SK-N-SH (cell line): ENCODE measurements around the gene SPACA6.

Experiments used
- GABPA ChIP-seq: IDR thresholded peaks from 2 replicates; pipeline ENCODE4 v1.4.0; 2012; ENCODE audit warnings: low read depth, mild to moderate bottlenecking
- GATA2 ChIP-seq: sonication (generic); formaldehyde crosslinking; IDR thresholded peaks from 2 replicates; pipeline ENCODE4 v1.5.0; 2020; ENCODE audit warnings: mild to moderate bottlenecking, missing genetic modification reagents
- POLR2AphosphoS5 ChIP-seq: IDR thresholded peaks from 2 replicates; pipeline ENCODE4 v1.6.1; 2012; ENCODE audit warnings: low read depth, low read length
- RAD21 ChIP-seq: IDR thresholded peaks from 2 replicates; pipeline ENCODE4 v1.6.1; 2012; ENCODE audit warnings: mild to moderate bottlenecking, low read length
- SMC3 ChIP-seq: IDR thresholded peaks from 2 replicates; pipeline ENCODE4 v1.6.1; 2012; ENCODE audit warnings: low read depth, low read length, improper control_type of control experiment
- TF ChIP-seq, protein P1 (sequence below): fragments of 200-600 bp; sonication (generic); IDR thresholded peaks from 2 replicates; pipeline ENCODE4 v1.6.1; 2017; ENCODE audit warnings: antibody characterized with exemption, mild to moderate bottlenecking, moderate library complexity
- TF ChIP-seq, protein P2 (sequence below): fragments of 150-350 bp; IDR thresholded peaks from 2 replicates; pipeline ENCODE4 v1.6.1; 2016; ENCODE audit warnings: mild to moderate bottlenecking, low read depth, low read length
- TF ChIP-seq, protein P3 (sequence below): fragments of 150-350 bp; IDR thresholded peaks from 2 replicates; pipeline ENCODE4 v1.6.1; 2017; ENCODE audit warnings: antibody characterized with exemption, low read length, low read depth, borderline replicate concordance
- TF ChIP-seq, protein P4 (sequence below): IDR thresholded peaks from 2 replicates; pipeline ENCODE4 v1.4.0; 2012; ENCODE audit warnings: low read depth

DNA sequence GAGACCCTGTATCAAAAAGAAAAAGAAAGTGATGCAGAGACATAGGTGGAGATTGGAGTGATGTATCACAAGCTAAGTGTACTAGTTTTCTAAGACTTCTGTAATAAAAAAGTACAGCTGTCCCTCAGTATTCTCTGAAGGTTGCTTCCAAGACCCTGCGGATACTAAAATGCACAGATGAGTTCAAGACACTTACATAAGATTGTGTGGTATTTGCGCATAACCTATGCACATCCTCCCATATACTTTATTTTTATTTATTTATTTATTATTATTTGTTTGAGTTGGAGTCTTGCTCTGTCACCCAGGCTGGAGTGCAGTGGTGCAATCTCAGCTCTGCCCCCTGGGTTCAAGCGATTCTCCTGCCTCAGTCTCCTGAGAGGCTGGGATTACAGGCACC, 44.3 kb downstream of the SPACA6 start:
- TF ChIP-seq, protein P1, sequence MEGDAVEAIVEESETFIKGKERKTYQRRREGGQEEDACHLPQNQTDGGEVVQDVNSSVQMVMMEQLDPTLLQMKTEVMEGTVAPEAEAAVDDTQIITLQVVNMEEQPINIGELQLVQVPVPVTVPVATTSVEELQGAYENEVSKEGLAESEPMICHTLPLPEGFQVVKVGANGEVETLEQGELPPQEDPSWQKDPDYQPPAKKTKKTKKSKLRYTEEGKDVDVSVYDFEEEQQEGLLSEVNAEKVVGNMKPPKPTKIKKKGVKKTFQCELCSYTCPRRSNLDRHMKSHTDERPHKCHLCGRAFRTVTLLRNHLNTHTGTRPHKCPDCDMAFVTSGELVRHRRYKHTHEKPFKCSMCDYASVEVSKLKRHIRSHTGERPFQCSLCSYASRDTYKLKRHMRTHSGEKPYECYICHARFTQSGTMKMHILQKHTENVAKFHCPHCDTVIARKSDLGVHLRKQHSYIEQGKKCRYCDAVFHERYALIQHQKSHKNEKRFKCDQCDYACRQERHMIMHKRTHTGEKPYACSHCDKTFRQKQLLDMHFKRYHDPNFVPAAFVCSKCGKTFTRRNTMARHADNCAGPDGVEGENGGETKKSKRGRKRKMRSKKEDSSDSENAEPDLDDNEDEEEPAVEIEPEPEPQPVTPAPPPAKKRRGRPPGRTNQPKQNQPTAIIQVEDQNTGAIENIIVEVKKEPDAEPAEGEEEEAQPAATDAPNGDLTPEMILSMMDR = no peak
- TF ChIP-seq GABPA (no peak), GATA2 (no peak), RAD21 (no peak), POLR2AphosphoS5 (no peak), SMC3 (no peak)
- TF ChIP-seq, protein P2, sequence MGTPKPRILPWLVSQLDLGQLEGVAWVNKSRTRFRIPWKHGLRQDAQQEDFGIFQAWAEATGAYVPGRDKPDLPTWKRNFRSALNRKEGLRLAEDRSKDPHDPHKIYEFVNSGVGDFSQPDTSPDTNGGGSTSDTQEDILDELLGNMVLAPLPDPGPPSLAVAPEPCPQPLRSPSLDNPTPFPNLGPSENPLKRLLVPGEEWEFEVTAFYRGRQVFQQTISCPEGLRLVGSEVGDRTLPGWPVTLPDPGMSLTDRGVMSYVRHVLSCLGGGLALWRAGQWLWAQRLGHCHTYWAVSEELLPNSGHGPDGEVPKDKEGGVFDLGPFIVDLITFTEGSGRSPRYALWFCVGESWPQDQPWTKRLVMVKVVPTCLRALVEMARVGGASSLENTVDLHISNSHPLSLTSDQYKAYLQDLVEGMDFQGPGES = no peak
- TF ChIP-seq, protein P3, sequence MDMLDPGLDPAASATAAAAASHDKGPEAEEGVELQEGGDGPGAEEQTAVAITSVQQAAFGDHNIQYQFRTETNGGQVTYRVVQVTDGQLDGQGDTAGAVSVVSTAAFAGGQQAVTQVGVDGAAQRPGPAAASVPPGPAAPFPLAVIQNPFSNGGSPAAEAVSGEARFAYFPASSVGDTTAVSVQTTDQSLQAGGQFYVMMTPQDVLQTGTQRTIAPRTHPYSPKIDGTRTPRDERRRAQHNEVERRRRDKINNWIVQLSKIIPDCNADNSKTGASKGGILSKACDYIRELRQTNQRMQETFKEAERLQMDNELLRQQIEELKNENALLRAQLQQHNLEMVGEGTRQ = no peak
- TF ChIP-seq, protein P4, sequence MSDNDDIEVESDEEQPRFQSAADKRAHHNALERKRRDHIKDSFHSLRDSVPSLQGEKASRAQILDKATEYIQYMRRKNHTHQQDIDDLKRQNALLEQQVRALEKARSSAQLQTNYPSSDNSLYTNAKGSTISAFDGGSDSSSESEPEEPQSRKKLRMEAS = no peak
